SU-DHL-6 (cell line): ENCODE results near the gene CCDC187.

ENCODE experiments used
- H2AFZ ChIP-seq: fragments of 200-600 bp; sonication (generic); 2 replicates; pipeline ENCODE4 v1.6.1; 2014; ENCODE audit warnings: low read depth, mild to moderate bottlenecking, moderate library complexity, mixed read lengths, antibody characterized with exemption, low read length; ENCODE audit not compliant: severe bottlenecking
- H3F3A ChIP-seq: fragments of 200-600 bp; shearing (Covaris generic); 2 replicates; pipeline ENCODE4 v1.6.0; 2016; ENCODE audit warnings: antibody characterized with exemption, mild to moderate bottlenecking; ENCODE audit not compliant: insufficient read depth
- H3K27ac ChIP-seq: fragments of 200-600 bp; sonication (generic); 2 replicates; pipeline ENCODE4 v1.5.1; 2016; ENCODE audit warnings: low read depth, mild to moderate bottlenecking, low read length, moderate library complexity, mixed read lengths
- H3K27me3 ChIP-seq: fragments of 200-600 bp; sonication (generic), shearing (Covaris generic); 2 replicates; pipeline ENCODE4 v1.6.0; 2014; ENCODE audit warnings: mild to moderate bottlenecking, low read length
- H3K36me3 ChIP-seq: fragments of 200-600 bp; sonication (generic); 2 replicates; pipeline ENCODE4 v1.6.1; 2014; ENCODE audit warnings: mild to moderate bottlenecking, low read length, mixed read lengths
- H3K4me2 ChIP-seq: fragments of 300-600, 200-600 bp; shearing (Covaris generic), sonication (generic); 2 replicates; pipeline ENCODE4 v1.6.0; 2014; ENCODE audit warnings: low read length, low read depth, mild to moderate bottlenecking; ENCODE audit not compliant: poor library complexity, severe bottlenecking
- H3K4me3 ChIP-seq: fragments of 200-600 bp; sonication (generic); 2 replicates; pipeline ENCODE4 v1.5.1; 2014; ENCODE audit warnings: antibody characterized with exemption, low read length, mild to moderate bottlenecking, mixed read lengths; ENCODE audit not compliant: insufficient read depth, poor library complexity, severe bottlenecking
- H3K79me2 ChIP-seq: fragments of 200-600 bp; sonication (generic); 2 replicates; pipeline ENCODE4 v1.6.1; 2014; ENCODE audit warnings: mild to moderate bottlenecking, low read length, moderate library complexity; ENCODE audit not compliant: insufficient read depth
- H3K9ac ChIP-seq: fragments of 200-600 bp; sonication (generic); 2 replicates; pipeline ENCODE4 v1.7.0; 2014; ENCODE audit warnings: mild to moderate bottlenecking, low read length
- H3K9me2 ChIP-seq: fragments of 200-600 bp; sonication (generic); replicated peaks from 2 replicates; pipeline ENCODE4 v1.6.1; 2014; ENCODE audit warnings: low read length; ENCODE audit not compliant: insufficient read depth
- H3K9me3 ChIP-seq: fragments of 200-600 bp; sonication (generic); 2 replicates; pipeline ENCODE4 v1.6.1; 2014; ENCODE audit warnings: low read length, mixed read lengths; ENCODE audit not compliant: insufficient read depth
- H4K20me1 ChIP-seq: fragments of 200-600 bp; sonication (generic); 2 replicates; pipeline ENCODE4 v1.6.1; 2014; ENCODE audit warnings: low read depth, mild to moderate bottlenecking, antibody characterized with exemption, low read length, moderate library complexity, mixed read lengths
- EZH2phosphoT487 ChIP-seq: fragments of 200-600 bp; sonication (generic), shearing (Covaris generic); conservative IDR thresholded peaks from 2 replicates; pipeline ENCODE4 v1.6.1; 2018; ENCODE audit warnings: mild to moderate bottlenecking, antibody characterized with exemption, low read length, moderate library complexity, mixed read lengths
- TF ChIP-seq, protein P1 (sequence below): fragments of 200-600 bp; sonication (generic); IDR thresholded peaks from one replicate; pipeline ENCODE4 v1.5.1; 2017; ENCODE audit warnings: antibody characterized with exemption, mild to moderate bottlenecking, low read length, moderate library complexity; ENCODE audit not compliant: insufficient read depth, poor library complexity, severe bottlenecking

Gene CCDC187

DNA sequence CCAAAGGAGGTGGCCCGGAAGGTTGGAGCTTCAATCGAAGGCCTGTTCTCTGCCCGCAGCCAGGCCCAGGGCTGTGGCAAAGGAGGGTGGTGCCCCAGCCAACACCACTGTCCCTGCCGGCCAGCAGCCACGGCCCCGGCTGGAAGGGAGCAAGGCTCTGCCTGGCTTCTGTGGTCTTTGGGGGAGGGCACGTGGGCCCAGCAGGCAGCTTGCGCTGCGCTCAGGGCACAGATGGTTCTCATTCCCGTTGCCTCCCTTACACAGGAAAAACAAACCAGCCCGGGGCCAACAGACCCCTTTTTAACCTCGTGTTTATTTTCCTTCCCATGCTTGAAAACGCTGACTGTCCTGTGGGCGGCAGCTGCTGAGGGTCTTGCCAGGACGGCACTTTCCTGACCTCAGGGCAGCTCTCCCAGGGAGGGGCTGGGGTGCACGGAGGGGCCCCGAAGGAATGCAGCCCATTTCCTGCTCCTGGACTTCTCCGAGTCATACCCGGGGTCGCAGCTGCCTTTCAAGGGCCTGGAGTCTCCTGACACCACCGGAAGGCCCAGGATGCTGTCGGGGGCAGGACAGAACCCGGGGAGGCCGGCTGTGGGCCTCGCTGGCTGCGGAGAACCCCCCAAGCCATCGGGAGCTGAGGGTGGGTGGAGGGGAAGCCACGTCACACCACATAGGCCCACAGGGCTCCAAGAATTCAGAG, 22.3 kb upstream of the CCDC187 start:
- no peaks in the 10 kb centered on the region for H3K9me2 ChIP-seq
- TF ChIP-seq, protein P1, sequence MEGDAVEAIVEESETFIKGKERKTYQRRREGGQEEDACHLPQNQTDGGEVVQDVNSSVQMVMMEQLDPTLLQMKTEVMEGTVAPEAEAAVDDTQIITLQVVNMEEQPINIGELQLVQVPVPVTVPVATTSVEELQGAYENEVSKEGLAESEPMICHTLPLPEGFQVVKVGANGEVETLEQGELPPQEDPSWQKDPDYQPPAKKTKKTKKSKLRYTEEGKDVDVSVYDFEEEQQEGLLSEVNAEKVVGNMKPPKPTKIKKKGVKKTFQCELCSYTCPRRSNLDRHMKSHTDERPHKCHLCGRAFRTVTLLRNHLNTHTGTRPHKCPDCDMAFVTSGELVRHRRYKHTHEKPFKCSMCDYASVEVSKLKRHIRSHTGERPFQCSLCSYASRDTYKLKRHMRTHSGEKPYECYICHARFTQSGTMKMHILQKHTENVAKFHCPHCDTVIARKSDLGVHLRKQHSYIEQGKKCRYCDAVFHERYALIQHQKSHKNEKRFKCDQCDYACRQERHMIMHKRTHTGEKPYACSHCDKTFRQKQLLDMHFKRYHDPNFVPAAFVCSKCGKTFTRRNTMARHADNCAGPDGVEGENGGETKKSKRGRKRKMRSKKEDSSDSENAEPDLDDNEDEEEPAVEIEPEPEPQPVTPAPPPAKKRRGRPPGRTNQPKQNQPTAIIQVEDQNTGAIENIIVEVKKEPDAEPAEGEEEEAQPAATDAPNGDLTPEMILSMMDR: no peak
- no peak for TF ChIP-seq EZH2phosphoT487
- no peaks in the 10 kb centered on the region for H3K36me3 ChIP-seq
- H2AFZ ChIP-seq: no peak overlapping the region
- no peaks in the 10 kb centered on the region for H4K20me1 ChIP-seq
- no peak overlapping the region for H3K9ac ChIP-seq
- H3F3A ChIP-seq: no peaks in the 10 kb centered on the region
- H3K79me2 ChIP-seq: no peaks in the 10 kb centered on the region
- H3K9me3 ChIP-seq: no peaks in the 10 kb centered on the region
- H3K4me2 ChIP-seq: no peak overlapping the region
- H3K4me3 ChIP-seq: no peak overlapping the region
- no peaks in the 10 kb centered on the region for H3K27me3 ChIP-seq
- H3K27ac ChIP-seq: no peak overlapping the region

DNA sequence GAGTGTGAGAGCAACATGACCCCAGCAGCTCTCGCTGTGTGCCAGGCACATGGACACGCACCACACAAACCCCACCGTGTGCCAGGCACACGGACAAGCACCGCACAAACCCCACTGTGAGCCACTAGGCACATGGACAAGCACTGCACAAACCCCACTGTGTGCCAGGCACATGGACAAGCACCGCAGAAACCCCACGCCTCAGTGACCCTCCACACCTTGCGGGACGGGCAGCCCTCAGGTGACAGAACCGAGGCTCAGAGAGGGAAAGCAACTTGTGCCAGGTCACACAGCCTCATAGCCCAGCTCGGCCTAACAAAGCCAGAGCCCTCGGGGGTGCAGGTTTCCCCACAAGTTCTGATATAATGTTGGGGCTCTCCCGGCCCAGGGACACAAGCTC, 21.5 kb upstream of the CCDC187 start:
- Histone ChIP-seq H3K9me2 (no peaks in the 10 kb centered on the region), H4K20me1 (no peaks in the 10 kb centered on the region), H3K4me3 (no peak overlapping the region), H3K27ac (no peak overlapping the region), H3K36me3 (no peaks in the 10 kb centered on the region), H3K79me2 (no peaks in the 10 kb centered on the region), H3K27me3 (no peaks in the 10 kb centered on the region), H2AFZ (no peak overlapping the region), H3K4me2 (no peak overlapping the region), H3K9me3 (no peaks in the 10 kb centered on the region), H3F3A (no peaks in the 10 kb centered on the region), H3K9ac (no peak overlapping the region)
- no peak for TF ChIP-seq EZH2phosphoT487
- TF ChIP-seq, protein P1: no peak

DNA sequence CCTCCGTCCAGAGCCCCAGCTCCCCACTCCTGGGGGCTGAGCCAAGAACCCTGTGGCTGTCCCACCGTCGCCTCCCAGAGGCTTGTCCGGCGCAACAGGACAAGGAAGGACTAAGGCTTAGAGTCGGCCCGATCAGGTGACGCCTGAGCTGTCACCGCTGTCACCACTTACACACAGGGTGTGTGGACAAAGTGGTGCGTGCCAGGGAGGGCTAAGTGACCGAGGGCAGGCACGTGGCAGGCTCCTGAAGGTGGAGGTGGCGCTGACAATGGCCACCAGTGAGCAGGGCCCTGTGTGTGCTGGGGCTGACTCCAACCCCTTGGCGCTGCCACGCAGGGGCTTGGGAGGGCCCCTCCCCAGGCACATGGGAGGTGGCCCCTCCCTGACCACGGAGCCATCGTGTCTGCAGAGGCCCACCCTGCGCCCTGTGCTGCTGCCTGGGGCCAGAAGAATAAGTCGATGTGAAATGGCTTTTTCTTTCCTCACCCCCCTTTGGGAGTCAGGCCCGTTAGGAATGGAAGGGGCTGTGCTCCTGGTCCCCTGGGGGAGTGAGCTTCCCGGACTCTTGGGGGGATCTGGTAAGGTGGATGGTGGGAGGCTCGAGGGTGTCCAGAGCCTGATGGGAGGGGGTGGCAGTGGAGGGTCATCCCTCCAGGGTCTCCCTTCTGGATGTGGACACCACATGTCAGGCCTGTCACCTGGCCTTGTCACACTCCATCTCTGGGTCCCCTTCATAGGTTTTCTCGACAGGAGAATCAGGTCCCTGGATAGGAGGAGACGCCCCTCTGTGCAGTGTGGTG, 20.8 kb upstream of the CCDC187 start:
- Histone ChIP-seq H3K4me3 (no peak overlapping the region), H3K9me3 (no peaks in the 10 kb centered on the region), H3F3A (no peaks in the 10 kb centered on the region), H3K27me3 (no peaks in the 10 kb centered on the region), H3K9me2 (no peaks in the 10 kb centered on the region), H2AFZ (no peak overlapping the region), H3K27ac (no peak overlapping the region), H3K4me2 (no peak overlapping the region), H4K20me1 (no peaks in the 10 kb centered on the region), H3K36me3 (no peaks in the 10 kb centered on the region), H3K9ac (no peak overlapping the region), H3K79me2 (no peaks in the 10 kb centered on the region)
- TF ChIP-seq EZH2phosphoT487: no peak
- TF ChIP-seq, protein P1: no peak
